ENCODE data around the gene SPATS2L. TPM values are rescaled to one million over a fixed set of nuclear protein-coding genes. Genes with fewer than 3 reads are reported as not detected.

The SPATS2L gene
- total RNA-seq, 1 experiment from 2014 or later = 174 TPM

- intact Hi-C loops (cut with micrococcal nuclease) = no loop called here
- CTCF ChIA-PET = no interaction called here
- TF ChIP-seq CTCF (conservative IDR thresholded peaks at IDR 0.05; ENCODE audit: low read depth, low read length) (no peak), EZH2 (IDR thresholded peaks at IDR 0.05; ENCODE audit: low read length, unreplicated experiment) (no peak), EZH2phosphoT487 (IDR thresholded peaks at IDR 0.05; ENCODE audit: borderline replicate concordance, low read length) (no peak)
- Histone ChIP-seq H3K27ac (ENCODE audit: low read length) (no peak overlapping the region), H3K27me3 (ENCODE audit: low read length) (no peaks in the 10 kb centered on the region), H3K36me3 (ENCODE audit: low read depth, low read length) (peaks cover 7% of the 10 kb centered on the region; the same call in 1 of the 2 replicates), H2AFZ (ENCODE audit: low read length) (no peak overlapping the region), H3K9me3 (ENCODE audit: low read length) (no peaks in the 10 kb centered on the region), H3F3A (ENCODE audit: low read length, unreplicated experiment) (no peaks in the 10 kb centered on the region), H3K4me1 (ENCODE audit: insufficient read depth, low read length) (peaks cover 18% of the 10 kb centered on the region), H4K20me1 (ENCODE audit: low read length) (0 out of 2 replicates have a peak, but pooled peaks cover 3% of the 10 kb centered on the region), H3K79me2 (ENCODE audit: low read length) (peaks cover 94% of the 10 kb centered on the region), H3K4me2 (ENCODE audit: low read length) (0 out of 2 replicates have a peak overlapping the region, but pooled peaks have one; percentile 20), H3K9ac (ENCODE audit: low read length) (no peak overlapping the region), H3K9me2 (replicated peaks; ENCODE audit: low read length) (no peaks in the 10 kb centered on the region), H3K4me3 (ENCODE audit: low read length) (no peak overlapping the region)
- DNase-seq = peak; percentile 45
- no TSS peak for BruUV-seq (replicated peaks)
- POLR2A ChIA-PET (ENCODE audit: unreplicated experiment) = no interaction called here
- ATAC-seq = no peak
These were observed 46.1 kb downstream of the SPATS2L start for GRCh38 chr2:200352636-200353035.

- Histone ChIP-seq H3K4me2 (ENCODE audit: low read length) (no peak overlapping the region), H3K4me1 (ENCODE audit: insufficient read depth, low read length) (peaks cover 18% of the 10 kb centered on the region)
- no peak for ATAC-seq
These were observed 46.6 kb downstream of the SPATS2L start for GRCh38 chr2:200353120-200353519.

More at GRCh38 chr2:200353120-200353519, 46.6 kb downstream of the SPATS2L start:
- Histone ChIP-seq H4K20me1 (ENCODE audit: low read length) (0 out of 2 replicates have a peak, but pooled peaks cover 3% of the 10 kb centered on the region), H3K9me3 (ENCODE audit: low read length) (no peaks in the 10 kb centered on the region), H3K4me3 (ENCODE audit: low read length) (no peak overlapping the region), H3K9ac (ENCODE audit: low read length) (no peak overlapping the region), H3K9me2 (replicated peaks; ENCODE audit: low read length) (no peaks in the 10 kb centered on the region), H3K79me2 (ENCODE audit: low read length) (peaks cover 94% of the 10 kb centered on the region), H3F3A (ENCODE audit: low read length, unreplicated experiment) (no peaks in the 10 kb centered on the region), H3K27me3 (ENCODE audit: low read length) (no peaks in the 10 kb centered on the region), H2AFZ (ENCODE audit: low read length) (no peak overlapping the region), H3K36me3 (ENCODE audit: low read depth, low read length) (peaks cover 8% of the 10 kb centered on the region; the same call in 1 of the 2 replicates), H3K27ac (ENCODE audit: low read length) (no peak overlapping the region)
- no peak for TF ChIP-seq EZH2 (IDR thresholded peaks at IDR 0.05; ENCODE audit: low read length, unreplicated experiment)
- TF ChIP-seq CTCF (conservative IDR thresholded peaks at IDR 0.05; ENCODE audit: low read depth, low read length) = no peak
- TF ChIP-seq EZH2phosphoT487 (IDR thresholded peaks at IDR 0.05; ENCODE audit: borderline replicate concordance, low read length) = no peak
- DNase-seq = no peak
- CTCF ChIA-PET = no interaction called here
- intact Hi-C loops (cut with micrococcal nuclease) = no loop called here
- no TSS peak for BruUV-seq (replicated peaks)
- POLR2A ChIA-PET (ENCODE audit: unreplicated experiment) = no interaction called here
